ENCODE measurements around the gene PRKCA. TPM values are rescaled to one million over a fixed set of nuclear protein-coding genes. Genes with fewer than 3 reads are reported as not detected.

The PRKCA gene
- total RNA-seq, 4 donors from 2014 or later, result 24.5 to 61.9 (median 40.8) TPM

DNA sequence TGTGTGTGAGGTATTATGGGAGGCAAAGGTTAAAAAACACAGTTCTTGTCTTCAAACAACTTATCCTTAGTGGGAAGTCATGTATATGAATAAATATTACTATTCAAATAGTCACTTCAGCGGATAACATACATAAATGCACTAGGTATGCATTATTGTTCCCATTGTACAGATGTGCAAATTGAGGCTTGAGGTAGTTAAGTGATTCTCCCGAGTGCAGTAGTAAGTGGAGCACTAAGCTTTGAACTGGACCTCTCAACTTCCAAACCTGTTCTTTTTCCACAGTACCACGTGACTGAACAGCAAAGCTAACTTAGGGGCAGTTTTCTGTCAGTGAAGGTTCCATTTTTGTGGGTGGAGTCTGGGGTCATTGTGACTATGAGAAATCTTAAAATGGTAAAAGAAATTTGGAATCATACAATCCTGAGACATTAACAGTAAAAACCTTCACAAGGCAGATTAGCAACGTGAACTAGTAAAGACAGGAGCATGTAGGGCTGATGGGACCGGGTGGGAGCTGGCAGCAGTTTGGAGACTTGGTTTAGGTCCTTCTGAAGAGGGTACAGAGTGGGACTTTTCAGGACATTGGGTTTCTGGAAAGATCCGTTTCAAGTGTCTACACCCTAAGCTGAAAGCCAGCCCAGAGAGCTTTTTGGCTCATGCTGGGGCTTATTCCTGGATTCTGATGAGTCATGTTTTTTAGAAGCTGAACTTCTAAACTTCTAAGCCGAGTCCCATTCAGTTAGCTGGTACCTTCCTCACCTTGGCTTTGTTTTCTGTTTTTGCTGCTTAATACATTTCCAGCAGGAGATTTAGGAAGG, 204.9 kb downstream of the PRKCA start:
- H3K9me3 ChIP-seq, result no peaks in the 10 kb centered on the region
- no peak overlapping the region for H3K4me3 ChIP-seq
- H3K36me3 ChIP-seq, result no peaks in the 10 kb centered on the region
- no peaks in the 10 kb centered on the region for H3K27me3 ChIP-seq
- TF ChIP-seq POLR2AphosphoS5 (IDR thresholded peaks at IDR 0.05) (no peak), POLR2A (IDR thresholded peaks at IDR 0.05; ENCODE audit: low read depth) (no peak), EP300 (IDR thresholded peaks at IDR 0.05) (no peak)
- TF ChIP-seq, protein P1, sequence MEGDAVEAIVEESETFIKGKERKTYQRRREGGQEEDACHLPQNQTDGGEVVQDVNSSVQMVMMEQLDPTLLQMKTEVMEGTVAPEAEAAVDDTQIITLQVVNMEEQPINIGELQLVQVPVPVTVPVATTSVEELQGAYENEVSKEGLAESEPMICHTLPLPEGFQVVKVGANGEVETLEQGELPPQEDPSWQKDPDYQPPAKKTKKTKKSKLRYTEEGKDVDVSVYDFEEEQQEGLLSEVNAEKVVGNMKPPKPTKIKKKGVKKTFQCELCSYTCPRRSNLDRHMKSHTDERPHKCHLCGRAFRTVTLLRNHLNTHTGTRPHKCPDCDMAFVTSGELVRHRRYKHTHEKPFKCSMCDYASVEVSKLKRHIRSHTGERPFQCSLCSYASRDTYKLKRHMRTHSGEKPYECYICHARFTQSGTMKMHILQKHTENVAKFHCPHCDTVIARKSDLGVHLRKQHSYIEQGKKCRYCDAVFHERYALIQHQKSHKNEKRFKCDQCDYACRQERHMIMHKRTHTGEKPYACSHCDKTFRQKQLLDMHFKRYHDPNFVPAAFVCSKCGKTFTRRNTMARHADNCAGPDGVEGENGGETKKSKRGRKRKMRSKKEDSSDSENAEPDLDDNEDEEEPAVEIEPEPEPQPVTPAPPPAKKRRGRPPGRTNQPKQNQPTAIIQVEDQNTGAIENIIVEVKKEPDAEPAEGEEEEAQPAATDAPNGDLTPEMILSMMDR (IDR thresholded peaks at IDR 0.05), result no peak
- H3K27ac ChIP-seq (replicated peaks in 1 of 4), result peak overlapping the region; percentile 35 to 69 (median 51)
- intact Hi-C loops (cut with DNase I), result no loop called here
- H3K4me1 ChIP-seq, result peaks cover 6 to 79% (median 61%) of the 10 kb centered on the region in 4 donors
- 57% methylated on average over 7 of the region's 7 CpGs for WGBS
- DNase-seq (ENCODE audit: extremely low spot score), result no peak

DNA sequence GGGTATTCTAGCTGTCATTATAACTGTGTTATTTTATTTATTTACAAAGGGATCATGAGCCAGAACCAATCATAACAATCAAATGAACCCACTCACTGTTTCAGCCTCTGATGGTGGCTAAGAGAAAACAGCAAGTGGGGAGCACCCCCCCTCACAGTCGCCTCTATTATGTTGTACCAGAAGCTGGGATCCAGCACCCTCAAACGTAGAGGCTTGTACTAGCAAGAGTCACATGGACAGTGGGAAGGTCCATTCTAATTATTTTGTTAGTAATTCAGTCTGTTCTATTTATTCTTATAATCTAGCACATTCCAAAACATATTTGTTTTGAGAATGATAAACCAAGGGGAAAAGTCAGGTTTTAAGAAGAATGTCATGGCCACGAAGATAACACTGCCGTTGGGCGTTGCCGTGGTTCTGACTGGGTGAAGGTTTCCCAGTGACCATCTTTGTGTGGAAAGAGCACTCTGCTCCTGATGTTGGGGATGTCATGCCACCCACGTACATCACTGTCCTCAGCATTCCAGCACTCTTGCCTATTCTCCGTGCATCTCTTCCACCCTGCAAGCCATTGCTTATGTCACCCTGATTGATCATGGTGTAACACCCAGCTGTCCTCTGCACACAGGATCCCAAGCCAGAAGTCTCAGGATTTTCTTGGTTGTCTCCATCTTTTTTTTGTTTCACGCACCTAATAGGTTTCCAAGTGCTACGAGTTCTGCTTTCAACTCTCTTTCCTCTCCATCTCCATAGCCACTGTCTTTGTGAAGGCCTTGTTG, 205.8 kb downstream of the PRKCA start:
- peak overlapping the region; percentile 35 to 69 (median 51) for H3K27ac ChIP-seq (replicated peaks in 1 of 4)
- H3K9me3 ChIP-seq, result no peaks in the 10 kb centered on the region
- H3K4me3 ChIP-seq, result no peak overlapping the region
- 85% methylated on average over 10 of the region's 10 CpGs for WGBS
- H3K36me3 ChIP-seq, result no peaks in the 10 kb centered on the region
- H3K4me1 ChIP-seq, result peaks cover 6 to 74% (median 58%) of the 10 kb centered on the region in 4 donors
- no peaks in the 10 kb centered on the region for H3K27me3 ChIP-seq
- TF ChIP-seq EP300 (IDR thresholded peaks at IDR 0.05), result no peak
- TF ChIP-seq, protein P1 (IDR thresholded peaks at IDR 0.05), result no peak
- TF ChIP-seq POLR2AphosphoS5 (IDR thresholded peaks at IDR 0.05), result no peak
- TF ChIP-seq POLR2A (IDR thresholded peaks at IDR 0.05; ENCODE audit: low read depth), result no peak
- DNase-seq (ENCODE audit: extremely low spot score), result no peak
- intact Hi-C loops (cut with DNase I), result no loop called here

DNA sequence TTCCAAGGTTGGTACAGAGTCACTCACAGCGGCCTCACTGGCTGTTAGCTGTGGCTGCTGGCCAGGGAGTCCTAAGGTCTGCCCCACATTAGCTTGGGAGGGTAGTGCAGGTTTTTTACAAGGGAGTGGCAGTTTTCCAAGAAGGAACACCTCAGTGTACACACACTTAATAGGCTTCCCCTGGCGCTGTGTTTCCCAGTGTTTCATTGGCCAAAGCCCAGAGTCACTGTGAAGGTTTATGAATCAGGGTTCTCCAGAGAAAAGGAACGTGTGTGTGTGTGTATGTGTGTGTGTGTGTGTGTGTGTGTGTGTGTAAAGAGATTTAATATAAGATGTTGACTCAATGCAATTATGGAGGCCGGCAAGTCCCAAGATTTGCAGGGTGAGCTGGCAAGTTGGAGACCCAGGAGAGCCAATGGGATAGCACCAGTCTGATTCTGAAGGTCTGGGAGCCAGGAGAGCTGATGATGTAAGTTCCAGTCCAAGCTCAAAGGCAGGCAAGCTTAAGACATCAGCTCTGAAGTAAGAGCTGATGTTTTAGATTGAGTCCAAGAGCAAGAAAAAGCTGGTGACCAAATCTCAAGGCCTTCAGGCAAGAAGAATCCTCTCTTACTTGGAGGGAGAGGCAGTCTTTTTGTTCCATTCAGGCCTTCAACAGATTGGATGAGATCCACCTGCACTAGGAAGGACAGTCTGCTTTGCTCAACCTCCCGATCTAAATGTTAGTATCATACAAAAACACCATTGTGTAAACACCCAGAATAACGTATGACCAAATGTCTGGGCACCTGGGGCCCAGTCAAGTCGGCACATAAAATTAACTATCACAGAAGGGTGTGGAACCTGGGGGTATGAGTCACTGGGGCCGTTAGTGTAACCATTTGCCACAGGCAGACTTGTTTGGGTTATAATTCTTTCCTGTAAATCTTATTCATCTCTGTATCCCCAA, 206.8 kb downstream of the PRKCA start:
- intact Hi-C loops (cut with DNase I), result no loop called here
- DNase-seq (ENCODE audit: extremely low spot score), result no peak

DNA sequence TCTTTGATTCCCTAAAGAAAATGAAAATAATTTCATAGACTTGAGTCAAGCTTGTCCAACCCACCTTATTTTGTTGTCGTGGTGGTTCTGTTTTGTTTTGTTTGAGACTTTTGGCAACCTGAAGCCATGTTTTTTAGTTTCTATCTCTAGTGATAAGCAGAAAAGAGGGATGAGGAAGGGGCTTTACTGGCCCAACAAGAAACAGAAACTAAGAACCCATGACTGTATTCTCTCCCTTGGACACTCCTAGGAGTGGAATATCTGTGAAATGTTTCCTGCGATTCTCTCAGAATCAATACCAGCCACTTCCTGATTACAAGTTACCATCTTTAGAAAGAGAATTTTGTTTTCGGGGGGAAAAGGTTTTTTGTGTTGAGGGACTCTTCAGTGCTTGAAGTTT, 207.5 kb downstream of the PRKCA start:
- H3K27me3 ChIP-seq, result no peaks in the 10 kb centered on the region
- no peak overlapping the region for H3K4me3 ChIP-seq
- H3K36me3 ChIP-seq, result peaks cover 0 to 5% (median 0%) of the 10 kb centered on the region in 4 donors
- no peaks in the 10 kb centered on the region for H3K9me3 ChIP-seq
- H3K4me1 ChIP-seq, result peaks cover 6 to 57% (median 48%) of the 10 kb centered on the region in 4 donors
- H3K27ac ChIP-seq (replicated peaks in 1 of 4), result peak overlapping the region in 1 of 4 donors; percentile 18
- intact Hi-C loops (cut with DNase I), result no loop called here
- DNase-seq (ENCODE audit: extremely low spot score), result no peak
- TF ChIP-seq, protein P1 (IDR thresholded peaks at IDR 0.05), result no peak
- TF ChIP-seq POLR2AphosphoS5 (IDR thresholded peaks at IDR 0.05) (no peak), EP300 (IDR thresholded peaks at IDR 0.05) (no peak), POLR2A (IDR thresholded peaks at IDR 0.05; ENCODE audit: low read depth) (no peak)
- 86% methylated on average over 3 of the region's 3 CpGs for WGBS

More for the DNA sequence above, 206.8 kb downstream of the PRKCA start:
- Histone ChIP-seq H3K27ac (replicated peaks in 1 of 4) (peak overlapping the region in 3 of 4 donors; percentile 2 to 24 (median 18)), H3K27me3 (no peaks in the 10 kb centered on the region), H3K4me1 (peaks cover 6 to 64% (median 48%) of the 10 kb centered on the region in 4 donors), H3K4me3 (no peak overlapping the region), H3K9me3 (no peaks in the 10 kb centered on the region), H3K36me3 (peaks cover 0 to under 1% (median 0%) of the 10 kb centered on the region in 4 donors)
- no peak for TF ChIP-seq POLR2AphosphoS5 (IDR thresholded peaks at IDR 0.05)
- no peak for TF ChIP-seq POLR2A (IDR thresholded peaks at IDR 0.05; ENCODE audit: low read depth)
- TF ChIP-seq, protein P1 (IDR thresholded peaks at IDR 0.05), result no peak
- TF ChIP-seq EP300 (IDR thresholded peaks at IDR 0.05), result no peak
- 59% methylated on average over 8 of the region's 8 CpGs for WGBS
